GM15510 (cell line): ENCODE measurements around the gene RIMKLB.

ENCODE experiments used
- POLR2A ChIP-seq: IDR thresholded peaks from 3 replicates; pipeline ENCODE4 v1.6.1; 2011; ENCODE audit warnings: borderline replicate concordance; ENCODE audit not compliant: insufficient read length; ENCODE audit errors: extremely low read depth

RIMKLB gene

DNA sequence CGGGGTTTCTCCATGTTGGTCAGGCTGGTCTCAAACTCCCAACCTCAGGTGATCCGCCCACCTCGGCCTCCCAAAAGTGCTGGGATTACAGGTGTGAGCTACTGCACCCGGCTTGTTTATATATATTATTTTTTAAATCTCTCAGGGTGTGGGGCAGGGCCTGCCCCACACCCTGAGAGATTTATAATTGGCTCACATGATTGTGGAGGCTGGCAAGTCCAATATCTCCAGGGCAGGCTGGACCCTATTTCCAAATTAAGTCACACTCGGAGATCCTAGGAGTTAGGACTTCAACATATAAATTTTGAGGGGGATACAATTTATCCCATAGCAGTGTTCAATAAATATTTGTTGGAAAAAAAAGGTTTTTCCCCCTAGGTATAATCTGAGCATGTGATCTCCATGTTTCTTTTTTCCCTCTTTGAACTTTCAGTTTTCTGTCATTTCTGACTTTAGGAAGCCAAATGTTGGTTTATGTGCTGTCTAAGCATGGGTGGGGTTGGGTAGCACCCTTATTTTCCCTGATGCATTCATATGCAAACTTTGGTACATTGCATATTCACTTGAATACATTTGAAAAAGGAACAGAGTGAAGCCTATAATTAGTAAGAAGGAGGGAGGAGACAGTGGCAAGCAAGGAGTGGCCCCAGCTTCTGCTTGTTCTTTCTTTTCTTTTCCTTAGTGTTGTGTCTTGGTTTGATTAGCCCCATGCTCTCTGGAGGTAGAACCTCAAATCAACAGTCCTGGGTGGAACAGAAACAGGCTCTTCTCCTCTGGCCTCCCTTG, 116.0 kb downstream of the RIMKLB start:
- TF ChIP-seq POLR2A = no peak

DNA sequence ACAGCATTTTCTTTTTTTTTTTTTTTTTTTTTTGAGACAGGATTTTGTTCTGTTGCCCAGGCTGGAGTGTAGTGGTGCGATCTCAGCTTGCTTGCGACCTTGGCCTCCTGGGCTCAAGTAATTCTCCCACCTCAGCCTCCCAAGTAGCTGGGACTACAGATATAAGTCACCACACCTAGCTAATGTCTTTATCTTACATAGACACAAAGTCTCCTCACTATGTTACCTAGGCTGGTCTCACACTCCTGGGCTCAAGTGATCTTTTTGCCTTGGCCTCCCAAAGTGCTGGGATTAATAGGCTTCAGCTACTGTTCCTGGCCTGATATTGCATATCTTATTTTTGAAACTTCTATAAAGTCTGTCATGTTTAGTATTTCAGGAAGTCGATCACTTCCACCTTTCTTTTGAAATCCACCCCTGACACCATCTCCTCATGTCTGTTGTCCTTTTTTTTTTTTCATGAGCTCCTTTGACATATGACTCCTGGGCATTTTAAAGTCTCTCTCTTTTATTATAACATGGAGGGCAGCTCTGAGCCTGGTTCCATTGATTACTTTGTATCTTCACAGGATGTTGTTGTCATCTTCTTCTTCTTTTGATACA, 118.8 kb downstream of the RIMKLB start:
- TF ChIP-seq POLR2A = no peak

DNA sequence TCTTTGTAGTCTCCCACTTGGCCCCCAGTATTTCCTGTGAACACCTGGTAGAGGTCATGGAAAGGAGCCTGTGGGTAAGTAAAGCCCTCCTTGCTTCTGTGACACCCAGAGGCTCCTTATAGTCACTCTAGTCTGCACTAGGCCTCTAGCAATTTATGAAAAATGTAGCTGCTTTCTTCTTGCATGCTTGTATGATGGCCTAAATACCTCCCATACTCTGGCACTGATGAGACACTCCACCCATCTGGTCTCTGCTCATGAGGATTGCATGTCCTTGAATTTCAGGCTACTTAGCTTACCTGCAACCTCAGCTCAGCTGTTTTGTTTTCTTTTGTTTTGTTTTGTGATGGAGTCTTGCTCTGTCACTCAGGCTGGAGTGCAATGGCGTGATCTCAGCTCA, 120.1 kb downstream of the RIMKLB start:
- no peak for TF ChIP-seq POLR2A

DNA sequence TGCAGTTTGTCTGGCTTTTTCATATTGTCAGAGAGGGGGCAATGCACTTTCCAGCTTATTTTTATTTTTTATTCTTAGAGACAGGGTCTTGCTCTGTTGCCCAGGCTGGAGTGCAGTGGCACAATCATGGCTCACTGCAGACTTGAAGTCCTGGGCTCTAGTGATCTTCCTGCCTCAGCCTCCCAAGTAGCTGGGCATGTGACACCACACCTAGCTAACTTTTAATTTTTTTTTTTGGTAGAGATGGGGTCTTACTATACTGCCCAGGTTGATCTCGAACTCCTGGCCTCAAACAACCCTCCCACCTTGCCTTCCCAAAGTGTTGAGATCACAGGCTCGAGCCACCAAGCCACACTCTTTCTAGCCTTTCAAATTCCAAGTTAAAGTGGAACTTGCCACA, 120.7 kb downstream of the RIMKLB start:
- no peak for TF ChIP-seq POLR2A

DNA sequence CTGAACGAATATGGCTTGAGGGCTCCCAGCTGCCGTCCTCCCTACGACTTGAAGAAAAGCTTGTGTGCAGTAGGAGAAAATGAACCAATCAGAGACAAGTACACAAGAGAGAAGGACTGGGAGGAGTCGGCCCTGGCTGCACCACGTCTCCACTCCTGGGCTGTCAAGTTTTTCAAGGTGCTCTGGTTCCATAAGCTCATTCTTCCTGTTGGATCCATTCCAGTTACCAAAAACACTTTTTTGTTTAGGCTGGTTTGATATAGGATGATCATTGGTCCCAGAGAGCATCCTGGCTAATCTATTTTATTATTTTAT, 121.8 kb downstream of the RIMKLB start:
- TF ChIP-seq POLR2A = no peak

DNA sequence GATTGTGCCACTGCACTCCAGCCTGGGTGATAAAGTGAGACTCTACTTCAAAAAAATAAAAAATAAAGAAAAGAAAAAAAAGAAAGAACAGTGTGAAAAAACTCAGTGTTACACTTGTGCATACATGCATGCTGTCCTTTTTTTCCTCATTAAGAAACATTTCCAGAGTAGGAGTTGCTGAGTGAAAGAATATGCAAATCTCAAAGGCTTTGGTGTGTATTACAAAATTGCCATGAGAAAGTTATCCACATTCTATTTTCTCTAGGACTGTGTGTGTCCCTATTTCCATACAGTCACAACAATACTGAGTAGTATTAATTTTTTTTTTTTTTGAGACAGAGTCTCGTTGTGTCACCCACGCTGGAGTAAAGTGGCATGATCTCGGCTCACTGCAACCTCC, 123.8 kb downstream of the RIMKLB start:
- no peak for TF ChIP-seq POLR2A

DNA sequence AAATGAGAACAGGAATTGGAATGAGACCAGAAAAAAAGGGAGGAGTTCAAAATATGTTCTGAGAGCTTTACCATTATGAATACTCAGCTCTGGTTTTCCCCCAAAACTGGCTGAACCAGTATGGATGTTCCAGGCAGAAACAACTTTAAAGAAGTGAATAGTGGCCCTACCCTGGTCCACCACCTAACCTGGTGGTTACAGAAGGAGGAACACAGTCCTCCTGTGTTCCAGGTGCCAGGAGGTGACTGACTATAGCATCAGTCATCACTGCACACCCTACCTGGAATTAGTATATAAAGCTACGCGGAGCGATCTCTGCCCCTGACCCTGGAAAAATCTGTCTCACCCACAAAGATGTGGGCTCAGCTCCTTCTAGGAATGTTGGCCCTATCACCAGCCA, 124.5 kb downstream of the RIMKLB start, which contains the start of gene A2ML1:
A2ML1 (plus strand) TSS at position 324 of the 400 bp plus-strand sequence; CDS start at position 355, 31 bp downstream.
- no peak for TF ChIP-seq POLR2A

DNA sequence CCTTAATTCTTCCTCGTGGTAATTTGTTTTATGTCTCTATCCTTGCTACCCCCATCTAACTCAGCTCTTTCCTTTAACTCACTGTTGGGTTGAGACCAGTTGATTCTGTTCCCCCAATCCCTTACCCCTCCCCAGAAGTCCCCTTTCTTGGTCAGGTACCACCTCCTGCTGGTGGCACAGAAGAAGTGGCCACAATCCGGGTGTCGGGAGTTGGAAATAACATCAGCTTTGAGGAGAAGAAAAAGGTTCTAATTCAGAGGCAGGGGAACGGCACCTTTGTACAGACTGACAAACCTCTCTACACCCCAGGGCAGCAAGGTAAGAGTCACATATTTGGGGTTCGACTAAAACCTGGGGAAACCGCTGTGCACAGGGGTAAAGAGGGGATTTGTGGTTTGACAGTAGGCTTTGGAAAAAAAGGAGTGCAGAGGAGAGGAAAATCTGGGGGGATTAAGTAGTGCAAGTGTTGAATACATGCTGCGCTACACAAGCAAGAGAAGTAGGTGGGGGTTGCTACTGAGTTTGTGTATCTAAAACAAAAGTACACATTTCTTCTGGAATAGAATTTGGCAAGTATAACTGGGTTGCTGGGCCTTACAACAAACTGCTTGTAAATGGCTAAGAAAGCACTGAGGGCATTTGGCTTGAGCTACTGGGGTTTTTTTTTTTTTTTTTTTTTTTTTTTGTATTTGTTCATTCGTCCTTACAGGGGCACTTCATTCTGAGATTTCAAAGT, 125.9 kb downstream of the RIMKLB start:
- TF ChIP-seq POLR2A = no peak

DNA sequence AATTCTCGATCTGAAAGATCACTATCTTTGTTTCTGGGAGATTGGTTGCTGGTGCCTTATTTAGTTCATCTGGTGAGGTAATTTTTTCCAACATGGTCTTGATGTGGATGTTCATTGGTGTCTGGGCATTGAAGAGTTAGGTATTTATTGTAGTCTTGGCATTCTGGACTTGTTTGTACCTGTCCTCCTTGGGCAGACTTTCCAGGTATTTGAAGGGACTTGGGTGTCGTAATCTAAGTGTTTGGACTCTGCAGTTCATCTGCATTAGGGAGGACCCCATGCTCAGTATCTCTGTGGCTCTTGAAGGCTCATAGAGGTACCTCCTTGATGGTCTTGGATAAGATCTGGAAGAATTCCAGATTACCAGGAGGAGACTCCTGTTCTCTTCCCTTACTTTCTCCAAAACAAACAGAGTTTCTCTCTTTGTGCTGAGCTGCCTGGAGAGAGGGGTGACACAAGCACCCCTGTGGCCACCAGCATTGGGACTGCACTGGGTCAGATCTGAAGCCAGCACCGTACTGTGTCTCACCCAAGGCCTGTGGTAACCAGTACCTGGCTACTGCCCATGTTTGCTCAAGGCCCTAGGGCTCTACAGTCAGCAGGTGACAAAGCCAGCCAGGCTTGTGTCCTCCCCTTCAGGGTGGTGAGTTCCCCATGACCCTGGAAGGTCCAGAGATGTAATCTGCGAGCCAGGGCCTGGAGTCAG, 129.9 kb downstream of the RIMKLB start:
- no peak for TF ChIP-seq POLR2A

DNA sequence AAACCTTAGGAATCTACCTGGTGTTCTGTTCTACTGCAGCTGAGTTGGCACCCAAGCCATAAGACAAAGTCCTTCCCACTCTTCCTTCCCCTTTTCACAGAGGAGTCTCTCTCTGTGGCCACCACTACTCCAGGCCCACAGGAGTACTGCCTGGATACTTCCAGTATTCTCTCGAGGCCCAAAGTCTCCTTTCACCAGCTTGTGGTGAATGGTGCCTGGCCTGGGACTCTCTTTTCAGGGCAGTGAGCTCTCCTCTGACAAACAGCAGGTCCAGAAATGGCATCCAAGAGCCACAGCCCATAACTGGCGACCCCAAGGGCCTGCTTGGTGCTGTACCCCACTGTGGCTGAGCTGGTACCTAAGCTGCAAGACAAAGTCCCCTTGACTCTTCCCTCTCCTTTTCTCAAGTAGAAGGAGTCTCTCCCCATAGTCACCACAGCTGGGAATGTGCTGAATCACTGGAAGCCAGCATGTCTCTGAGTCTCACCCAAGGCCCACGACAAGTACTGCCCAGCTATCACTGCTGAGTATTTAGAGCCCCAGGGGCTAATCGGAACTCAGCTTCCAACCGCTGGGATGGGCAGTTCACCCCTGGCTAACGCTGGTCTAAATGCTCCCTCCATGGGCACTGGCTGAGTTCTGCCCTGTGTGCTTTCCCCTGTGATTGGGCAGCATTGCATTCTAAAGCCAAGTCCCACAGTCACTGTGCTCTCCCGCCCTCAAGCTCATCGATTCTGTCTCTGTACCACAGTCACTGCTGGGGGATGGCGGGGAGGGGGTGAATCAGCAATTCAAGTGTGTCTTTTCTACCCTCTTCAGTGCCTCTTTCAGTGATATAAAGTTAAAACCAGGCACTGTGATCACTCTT, 130.7 kb downstream of the RIMKLB start:
- no peak for TF ChIP-seq POLR2A

DNA sequence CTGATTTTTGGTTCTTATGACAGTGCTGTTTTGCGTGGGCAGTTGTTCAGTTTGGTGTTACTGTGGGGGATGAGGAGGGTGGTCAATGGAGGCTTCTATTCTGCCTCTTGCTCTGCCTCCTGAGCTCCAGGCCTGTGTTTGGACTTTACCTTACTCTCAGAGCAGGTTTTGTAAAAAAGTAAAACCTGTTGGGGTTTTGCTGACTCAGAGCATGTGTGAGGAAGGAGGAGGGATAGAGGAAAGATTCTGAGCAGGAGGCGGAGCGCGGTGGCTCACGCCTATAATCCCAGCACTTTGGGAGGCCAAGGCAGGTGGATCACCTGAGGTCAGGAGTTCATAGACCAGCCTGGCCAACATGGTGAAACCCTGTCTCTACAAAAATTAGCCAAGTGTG, 131.3 kb downstream of the RIMKLB start:
- TF ChIP-seq POLR2A = no peak

DNA sequence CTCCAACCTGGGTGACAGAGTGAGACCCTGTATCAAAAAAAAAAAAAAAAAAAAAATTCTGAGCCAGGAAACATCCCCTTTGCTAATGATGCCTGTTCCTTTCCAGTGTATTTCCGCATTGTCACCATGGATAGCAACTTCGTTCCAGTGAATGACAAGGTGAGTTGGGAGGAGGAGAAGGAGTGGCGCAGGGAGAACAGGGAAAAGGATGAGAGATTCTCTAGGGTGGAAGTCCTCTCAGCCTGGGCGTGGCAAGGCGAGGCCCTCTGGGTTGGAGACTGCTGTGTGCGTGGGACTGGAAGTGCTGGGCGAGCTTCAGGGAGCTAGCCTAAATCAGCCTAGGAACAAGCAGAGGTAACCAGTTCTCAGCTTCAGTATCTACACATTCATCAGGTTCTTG, 131.8 kb downstream of the RIMKLB start:
- no peak for TF ChIP-seq POLR2A

DNA sequence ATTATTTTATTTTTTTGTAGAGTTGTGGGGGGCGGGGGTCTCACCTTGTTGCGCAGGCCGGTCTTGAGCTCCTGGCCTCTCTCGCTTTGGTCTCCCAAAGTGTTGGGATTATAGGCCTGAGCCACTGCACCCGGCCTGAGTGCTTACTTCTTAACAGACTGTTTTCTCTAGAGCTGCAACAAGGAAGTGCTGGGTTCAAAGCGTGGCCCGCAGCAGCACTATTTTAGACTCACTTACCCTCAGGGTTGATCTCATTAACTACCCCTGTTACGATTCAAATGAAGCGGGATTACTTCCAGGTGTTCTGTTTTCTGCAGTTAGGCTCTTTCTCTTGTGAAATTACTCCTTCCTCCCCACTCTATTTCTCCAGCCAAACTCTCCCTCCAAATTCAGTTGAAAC, 133.3 kb downstream of the RIMKLB start:
- TF ChIP-seq POLR2A = no peak

DNA sequence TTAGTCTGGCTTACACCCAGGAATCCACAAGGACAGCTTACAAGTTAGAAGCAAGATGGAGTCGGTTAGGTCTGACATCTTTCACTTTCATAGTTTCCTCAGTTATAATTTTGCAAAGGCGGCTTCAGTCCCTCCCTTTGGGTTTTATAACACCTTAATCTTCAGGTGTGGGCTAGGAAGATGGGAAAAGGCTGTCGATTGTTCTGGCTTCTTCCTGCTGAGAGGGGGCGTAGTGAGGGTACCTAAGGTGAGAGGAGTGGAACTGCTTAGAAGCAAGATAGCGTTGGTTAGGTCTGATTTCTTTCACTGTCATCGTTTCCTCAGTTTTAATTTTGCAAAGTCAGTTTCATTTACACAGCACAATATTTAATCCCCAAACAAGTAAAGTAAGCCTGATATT, 134.7 kb downstream of the RIMKLB start:
- TF ChIP-seq POLR2A = no peak
